Measurements from ENCODE around the gene GSDME. TPM values are rescaled to one million over a fixed set of nuclear protein-coding genes. Genes with fewer than 3 reads are reported as not detected.

The GSDME gene
- total RNA-seq, 4 donors from 2014 or later, result 10.2 to 30.2 (median 16.4) TPM

DNA sequence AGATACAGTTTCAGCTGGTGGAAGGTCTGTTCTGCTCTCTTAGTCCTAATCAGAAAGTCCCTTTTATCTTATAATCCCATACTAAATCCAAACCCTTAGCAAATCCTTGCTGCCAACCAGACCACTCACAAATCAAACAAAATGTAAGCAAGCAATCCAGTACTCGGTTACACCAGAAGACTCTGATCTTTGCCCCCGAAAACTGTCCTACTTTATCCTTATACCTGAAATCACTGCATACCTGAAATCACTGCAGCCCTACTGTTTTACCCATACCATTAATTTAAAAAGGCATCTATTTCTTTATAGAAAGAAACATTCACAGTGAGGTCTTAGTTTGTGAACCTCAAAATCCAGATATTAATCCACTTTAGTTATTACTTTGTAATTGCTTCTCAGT, 64.7 kb downstream of the GSDME start:
- intact Hi-C loops (cut with DNase I), result no loop called here
- no peak for DNase-seq
- 88 to 89% methylated on average over 2 of the region's 2 CpGs for WGBS, 2 donors
- no peak for TF ChIP-seq POLR2A (IDR thresholded peaks at IDR 0.05)
- TF ChIP-seq, protein P1, sequence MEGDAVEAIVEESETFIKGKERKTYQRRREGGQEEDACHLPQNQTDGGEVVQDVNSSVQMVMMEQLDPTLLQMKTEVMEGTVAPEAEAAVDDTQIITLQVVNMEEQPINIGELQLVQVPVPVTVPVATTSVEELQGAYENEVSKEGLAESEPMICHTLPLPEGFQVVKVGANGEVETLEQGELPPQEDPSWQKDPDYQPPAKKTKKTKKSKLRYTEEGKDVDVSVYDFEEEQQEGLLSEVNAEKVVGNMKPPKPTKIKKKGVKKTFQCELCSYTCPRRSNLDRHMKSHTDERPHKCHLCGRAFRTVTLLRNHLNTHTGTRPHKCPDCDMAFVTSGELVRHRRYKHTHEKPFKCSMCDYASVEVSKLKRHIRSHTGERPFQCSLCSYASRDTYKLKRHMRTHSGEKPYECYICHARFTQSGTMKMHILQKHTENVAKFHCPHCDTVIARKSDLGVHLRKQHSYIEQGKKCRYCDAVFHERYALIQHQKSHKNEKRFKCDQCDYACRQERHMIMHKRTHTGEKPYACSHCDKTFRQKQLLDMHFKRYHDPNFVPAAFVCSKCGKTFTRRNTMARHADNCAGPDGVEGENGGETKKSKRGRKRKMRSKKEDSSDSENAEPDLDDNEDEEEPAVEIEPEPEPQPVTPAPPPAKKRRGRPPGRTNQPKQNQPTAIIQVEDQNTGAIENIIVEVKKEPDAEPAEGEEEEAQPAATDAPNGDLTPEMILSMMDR (IDR thresholded peaks at IDR 0.05), result no peak
- no peaks in the 10 kb centered on the region for H3K36me3 ChIP-seq
- H3K4me3 ChIP-seq (replicated peaks in 1 of 3), result no peak overlapping the region
- H3K27ac ChIP-seq, result no peak overlapping the region
- H3K4me1 ChIP-seq, result no peaks in the 10 kb centered on the region
- H3K9me3 ChIP-seq, result no peaks in the 10 kb centered on the region
- H3K27me3 ChIP-seq, result no peaks in the 10 kb centered on the region

DNA sequence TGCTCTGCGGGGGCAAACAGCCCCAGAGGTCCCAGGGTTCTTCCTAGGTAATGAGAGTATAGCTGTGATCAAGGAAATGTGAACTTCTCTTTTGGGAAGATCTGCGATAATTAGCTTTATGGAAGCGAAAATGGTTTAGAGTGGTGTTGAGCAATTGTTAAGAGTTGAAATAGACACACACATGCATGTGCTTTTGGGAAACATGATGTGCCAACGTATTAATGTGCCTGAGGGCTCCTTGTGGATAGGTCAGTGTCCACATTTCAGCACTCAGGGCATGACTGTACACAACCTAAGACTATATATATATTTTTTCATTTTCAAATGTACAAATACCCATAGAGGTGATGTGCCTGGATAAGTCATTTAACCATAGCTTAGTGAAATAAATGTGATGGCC, 67.0 kb downstream of the GSDME start:
- TF ChIP-seq, protein P1 (IDR thresholded peaks at IDR 0.05), result no peak
- TF ChIP-seq POLR2A (IDR thresholded peaks at IDR 0.05), result no peak
- no peaks in the 10 kb centered on the region for H3K27me3 ChIP-seq
- intact Hi-C loops (cut with DNase I), result no loop called here
- no peak overlapping the region for H3K27ac ChIP-seq
- WGBS, 2 donors, result 90 to 95% methylated on average over 4 of the region's 4 CpGs
- H3K9me3 ChIP-seq, result no peaks in the 10 kb centered on the region
- no peak overlapping the region for H3K4me3 ChIP-seq (replicated peaks in 1 of 3)
- no peak for DNase-seq
- no peaks in the 10 kb centered on the region for H3K4me1 ChIP-seq
- H3K36me3 ChIP-seq, result no peaks in the 10 kb centered on the region

DNA sequence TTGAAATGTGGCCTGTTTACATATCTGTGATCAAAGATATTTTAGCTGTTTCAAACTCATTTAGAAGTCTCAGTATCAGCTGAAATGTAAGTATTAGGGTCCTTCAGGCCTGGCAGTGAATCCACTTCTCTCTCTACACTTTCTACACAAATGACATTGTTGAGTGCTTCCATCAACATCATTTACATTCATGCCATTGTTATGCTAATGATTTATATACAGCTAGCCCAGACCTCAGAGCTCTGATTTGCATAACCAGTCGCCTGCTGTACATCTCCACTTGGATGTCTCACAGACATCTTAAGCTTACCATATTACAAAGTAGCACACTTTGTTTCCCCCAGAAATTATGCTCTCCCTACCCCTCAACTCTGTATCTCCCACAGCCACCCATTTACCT, 71.6 kb downstream of the GSDME start:
- Histone ChIP-seq H3K4me1 (no peaks in the 10 kb centered on the region), H3K27me3 (no peaks in the 10 kb centered on the region), H3K36me3 (no peaks in the 10 kb centered on the region), H3K9me3 (no peaks in the 10 kb centered on the region), H3K27ac (no peak overlapping the region), H3K4me3 (replicated peaks in 1 of 3) (no peak overlapping the region)
- DNase-seq, result no peak
- WGBS, 2 donors, result 98 to 100% methylated on average over 1 of the region's 1 CpG
- TF ChIP-seq POLR2A (IDR thresholded peaks at IDR 0.05), result no peak
- TF ChIP-seq, protein P1 (IDR thresholded peaks at IDR 0.05), result no peak
- intact Hi-C loops (cut with DNase I), result no loop called here

DNA sequence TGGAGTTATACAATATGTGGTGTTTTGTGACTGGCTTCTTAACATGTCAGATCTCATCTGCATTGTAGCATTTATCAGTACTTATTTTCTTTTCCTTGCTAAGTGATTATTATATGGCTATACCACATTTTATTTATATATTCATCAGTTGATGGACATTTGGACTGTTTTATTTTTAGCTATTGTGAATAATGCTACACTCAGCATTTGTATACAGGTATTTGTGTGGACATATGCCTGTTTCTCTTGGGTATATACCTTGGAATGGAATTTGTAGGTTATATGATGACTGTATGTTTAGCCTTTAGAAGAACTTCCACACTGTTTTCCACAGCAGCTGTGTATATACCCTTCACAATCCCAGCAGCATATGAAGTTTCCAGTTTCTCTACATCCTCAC, 86.5 kb downstream of the GSDME start:
- no peak overlapping the region for H3K4me3 ChIP-seq (replicated peaks in 1 of 3)
- DNase-seq, result no peak
- no peaks in the 10 kb centered on the region for H3K36me3 ChIP-seq
- H3K27ac ChIP-seq, result no peak overlapping the region
- intact Hi-C loops (cut with DNase I), result no loop called here
- H3K27me3 ChIP-seq, result no peaks in the 10 kb centered on the region
- no peaks in the 10 kb centered on the region for H3K4me1 ChIP-seq
- H3K9me3 ChIP-seq, result no peaks in the 10 kb centered on the region
- TF ChIP-seq, protein P1 (IDR thresholded peaks at IDR 0.05), result no peak
- no peak for TF ChIP-seq POLR2A (IDR thresholded peaks at IDR 0.05)

DNA sequence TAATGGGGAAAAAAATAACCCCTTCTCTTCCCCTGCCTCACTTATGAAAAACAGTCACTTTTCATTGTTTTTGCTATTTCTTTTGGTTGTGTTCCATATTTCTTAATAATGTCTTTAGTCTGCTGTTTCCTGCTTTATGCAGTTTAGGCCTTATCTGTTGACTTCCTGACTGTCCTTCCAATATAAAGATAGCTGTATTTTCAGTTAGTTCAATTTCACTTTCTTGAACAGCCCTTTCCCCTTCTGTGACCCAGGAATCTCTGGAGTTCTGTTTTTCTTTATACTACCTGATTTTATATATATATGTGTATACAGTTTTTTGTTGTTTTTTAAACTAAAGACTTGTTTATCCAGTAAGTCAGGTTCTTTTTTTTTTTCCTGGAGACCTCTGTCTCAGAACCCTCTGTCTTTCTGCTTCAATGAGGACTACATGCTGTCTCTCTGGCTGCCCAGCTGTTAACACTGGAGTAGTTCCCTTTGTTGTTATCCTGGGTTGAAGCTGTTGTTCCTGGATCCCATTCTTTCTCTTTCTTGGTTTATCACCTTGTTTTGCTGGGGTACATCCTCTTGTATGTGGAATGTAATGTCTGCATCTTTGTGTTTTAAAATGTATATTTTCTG, 87.2 kb downstream of the GSDME start:
- Histone ChIP-seq H3K27me3 (no peaks in the 10 kb centered on the region), H3K9me3 (no peaks in the 10 kb centered on the region), H3K4me1 (no peaks in the 10 kb centered on the region), H3K27ac (no peak overlapping the region), H3K4me3 (replicated peaks in 1 of 3) (no peak overlapping the region), H3K36me3 (no peaks in the 10 kb centered on the region)
- intact Hi-C loops (cut with DNase I), result loop anchor here (10.0 kb wide), 1 partner anchor 375 kb away; no protein-coding TSS in a partner anchor
- TF ChIP-seq, protein P1 (IDR thresholded peaks at IDR 0.05), result no peak
- TF ChIP-seq POLR2A (IDR thresholded peaks at IDR 0.05), result no peak
- DNase-seq, result no peak
